Cardiac fibroblast (primary cell): ENCODE results near the gene ELAVL3.

Experiments used
- DNase-seq, 2 donors: peaks; one replicate each; pipeline versions ENCODE4 v3.0.0 to v3.0.0-alpha.2; 2010; ENCODE audit warnings: low read depth in 2 of 2
- H3K4me3 ChIP-seq, 2 donors: replicated peaks in 1 of 2; 1 replicate in 1 of 2; 2 replicates in 1 of 2; pipeline ENCODE4 v1.5.1; 2011; ENCODE audit warnings: low read depth in 2 of 2, low read length in 2 of 2, mild to moderate bottlenecking in 2 of 2, moderate library complexity in 1 of 2
- TF ChIP-seq, protein P1 (sequence below): IDR thresholded peaks from one replicate; pipeline ENCODE4 v1.5.1; 2011; ENCODE audit warnings: low read depth, mild to moderate bottlenecking, low read length, inconsistent platforms

Gene ELAVL3

DNA sequence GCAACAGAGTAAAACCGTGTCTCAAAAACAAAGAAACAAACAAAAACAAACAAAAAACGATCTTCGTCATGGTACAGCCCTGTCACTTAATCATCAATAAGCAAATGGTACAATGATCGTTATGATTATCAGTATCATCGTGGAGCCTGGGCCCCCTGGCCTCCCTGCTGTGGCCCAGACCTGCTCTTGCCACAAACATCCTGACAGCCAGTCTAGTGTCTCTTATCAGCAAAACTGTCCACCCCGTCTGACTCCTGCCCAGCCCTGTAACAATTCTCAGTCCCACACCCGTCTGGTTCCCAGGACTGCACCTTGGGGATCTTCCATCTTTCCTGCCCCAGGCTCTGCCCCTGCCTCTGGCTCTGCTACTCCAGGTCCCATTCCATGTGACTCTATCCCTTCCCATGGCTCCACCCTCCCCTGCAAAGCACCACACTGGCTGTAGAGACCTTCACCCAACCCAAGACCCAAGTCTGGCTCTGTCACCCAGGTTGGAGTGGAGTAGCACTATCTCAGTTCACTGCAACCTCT, 19.1 kb upstream of the ELAVL3 start:
- DNase-seq = no peak
- no peak overlapping the region for H3K4me3 ChIP-seq
- TF ChIP-seq, protein P1, sequence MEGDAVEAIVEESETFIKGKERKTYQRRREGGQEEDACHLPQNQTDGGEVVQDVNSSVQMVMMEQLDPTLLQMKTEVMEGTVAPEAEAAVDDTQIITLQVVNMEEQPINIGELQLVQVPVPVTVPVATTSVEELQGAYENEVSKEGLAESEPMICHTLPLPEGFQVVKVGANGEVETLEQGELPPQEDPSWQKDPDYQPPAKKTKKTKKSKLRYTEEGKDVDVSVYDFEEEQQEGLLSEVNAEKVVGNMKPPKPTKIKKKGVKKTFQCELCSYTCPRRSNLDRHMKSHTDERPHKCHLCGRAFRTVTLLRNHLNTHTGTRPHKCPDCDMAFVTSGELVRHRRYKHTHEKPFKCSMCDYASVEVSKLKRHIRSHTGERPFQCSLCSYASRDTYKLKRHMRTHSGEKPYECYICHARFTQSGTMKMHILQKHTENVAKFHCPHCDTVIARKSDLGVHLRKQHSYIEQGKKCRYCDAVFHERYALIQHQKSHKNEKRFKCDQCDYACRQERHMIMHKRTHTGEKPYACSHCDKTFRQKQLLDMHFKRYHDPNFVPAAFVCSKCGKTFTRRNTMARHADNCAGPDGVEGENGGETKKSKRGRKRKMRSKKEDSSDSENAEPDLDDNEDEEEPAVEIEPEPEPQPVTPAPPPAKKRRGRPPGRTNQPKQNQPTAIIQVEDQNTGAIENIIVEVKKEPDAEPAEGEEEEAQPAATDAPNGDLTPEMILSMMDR = no peak

DNA sequence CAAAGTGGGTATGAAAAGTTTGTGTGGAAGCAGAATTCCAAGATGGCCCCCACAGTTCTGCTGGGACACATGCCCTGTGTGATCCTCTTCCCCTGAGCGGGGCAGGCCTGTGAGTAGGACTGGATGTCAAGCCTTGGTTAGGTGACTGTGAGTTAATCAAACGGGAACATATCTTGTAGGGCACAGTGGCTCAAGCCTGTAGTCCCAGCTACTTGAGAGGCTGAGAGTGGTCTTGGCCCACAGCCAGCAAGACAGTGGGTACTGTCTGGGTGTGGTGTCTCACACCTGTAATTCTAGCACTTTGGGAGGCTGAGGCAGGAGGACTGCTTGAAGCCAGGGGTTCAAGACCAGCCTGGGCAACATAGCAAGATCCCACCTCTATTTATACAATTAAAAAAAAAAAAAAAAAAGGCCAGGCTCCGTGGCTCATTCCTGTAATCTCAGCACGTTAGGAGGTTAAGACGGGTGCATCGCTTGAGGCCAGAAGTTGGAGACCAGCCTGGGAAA, 18.4 kb upstream of the ELAVL3 start:
- TF ChIP-seq, protein P1 = no peak
- DNase-seq = no peak
- no peak overlapping the region for H3K4me3 ChIP-seq

DNA sequence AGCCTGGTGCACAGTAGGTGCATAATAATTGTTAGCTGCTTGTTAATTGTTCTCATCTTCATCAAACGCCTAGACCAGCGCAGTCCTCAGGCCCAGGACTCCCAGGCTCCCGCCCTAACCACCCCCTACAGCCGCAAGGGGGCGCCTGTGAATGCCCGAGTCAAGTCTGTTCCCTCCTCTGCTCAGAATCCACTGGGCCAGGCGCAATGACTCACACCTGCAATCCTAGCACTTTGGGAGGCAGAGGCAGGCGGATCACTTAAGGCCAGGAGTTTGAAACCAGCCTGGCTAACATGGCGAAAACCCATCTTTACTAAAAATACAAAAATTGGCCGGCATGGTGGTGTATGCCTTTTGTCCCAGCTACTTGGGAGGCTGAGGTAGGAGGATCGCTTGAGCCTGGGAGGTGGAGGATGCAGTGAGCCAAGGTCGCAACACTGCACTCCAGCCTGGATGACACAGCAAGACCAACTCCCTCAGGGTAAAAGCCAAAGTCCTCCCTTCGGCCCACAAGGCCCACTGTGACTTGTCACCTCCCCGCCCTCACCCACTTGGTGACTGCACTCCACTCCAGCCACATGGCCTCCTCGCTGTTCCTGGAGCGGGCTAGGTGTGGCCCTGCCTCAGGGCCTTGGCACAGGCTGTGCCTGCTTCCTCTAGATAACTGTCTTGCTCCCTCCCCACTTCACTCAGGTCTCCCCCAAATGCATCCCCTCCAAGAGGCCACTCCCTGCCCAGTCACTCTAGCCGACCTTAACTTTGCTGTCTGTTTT, 15.7 kb upstream of the ELAVL3 start:
- no peak overlapping the region for H3K4me3 ChIP-seq
- peak; percentile 85 to 93 for DNase-seq
- TF ChIP-seq, protein P1 = peak; percentile 88

DNA sequence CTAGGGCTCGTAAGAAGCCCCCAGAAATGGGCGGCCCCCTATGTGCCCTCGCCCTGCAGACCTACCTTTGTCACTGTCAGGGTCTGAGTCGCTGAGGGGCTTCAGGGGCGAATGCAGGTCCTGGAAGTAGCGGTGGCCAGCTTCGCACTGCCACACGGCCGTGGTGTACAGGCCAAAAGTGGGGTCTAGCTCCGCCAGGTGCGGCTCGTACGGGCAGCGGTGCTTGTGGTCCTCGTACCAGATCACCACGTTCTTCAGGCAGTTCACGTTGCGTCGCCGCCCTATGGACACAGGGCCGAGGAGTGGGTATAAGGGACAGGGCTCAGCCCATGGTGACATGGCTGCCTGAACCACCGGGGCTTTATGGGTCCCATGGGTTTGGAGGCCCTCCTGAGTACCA, 15.0 kb upstream of the ELAVL3 start:
- no peak overlapping the region for H3K4me3 ChIP-seq
- TF ChIP-seq, protein P1 = no peak
- DNase-seq = no peak

DNA sequence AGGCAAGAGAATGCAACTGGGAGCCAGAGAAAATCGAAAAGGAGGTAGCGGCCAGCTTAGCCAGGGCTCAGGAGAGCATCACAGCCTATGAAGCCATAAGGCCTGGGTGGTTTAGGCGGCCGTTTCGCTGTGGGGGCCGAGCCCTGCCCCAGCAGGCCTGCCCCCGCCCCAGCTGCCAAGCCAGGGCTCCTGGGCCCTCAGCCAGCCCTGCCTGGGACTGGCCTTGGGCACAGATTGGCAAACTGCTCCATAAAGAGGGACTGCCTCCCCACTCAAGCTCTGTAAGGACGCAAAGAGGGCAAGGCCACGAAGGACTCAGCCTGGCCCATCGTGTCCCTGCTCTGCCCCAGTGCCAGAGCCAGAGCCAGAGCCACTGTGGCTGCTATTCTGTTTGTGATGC, 14.6 kb upstream of the ELAVL3 start:
- no peak for DNase-seq
- TF ChIP-seq, protein P1 = no peak
- no peak overlapping the region for H3K4me3 ChIP-seq

DNA sequence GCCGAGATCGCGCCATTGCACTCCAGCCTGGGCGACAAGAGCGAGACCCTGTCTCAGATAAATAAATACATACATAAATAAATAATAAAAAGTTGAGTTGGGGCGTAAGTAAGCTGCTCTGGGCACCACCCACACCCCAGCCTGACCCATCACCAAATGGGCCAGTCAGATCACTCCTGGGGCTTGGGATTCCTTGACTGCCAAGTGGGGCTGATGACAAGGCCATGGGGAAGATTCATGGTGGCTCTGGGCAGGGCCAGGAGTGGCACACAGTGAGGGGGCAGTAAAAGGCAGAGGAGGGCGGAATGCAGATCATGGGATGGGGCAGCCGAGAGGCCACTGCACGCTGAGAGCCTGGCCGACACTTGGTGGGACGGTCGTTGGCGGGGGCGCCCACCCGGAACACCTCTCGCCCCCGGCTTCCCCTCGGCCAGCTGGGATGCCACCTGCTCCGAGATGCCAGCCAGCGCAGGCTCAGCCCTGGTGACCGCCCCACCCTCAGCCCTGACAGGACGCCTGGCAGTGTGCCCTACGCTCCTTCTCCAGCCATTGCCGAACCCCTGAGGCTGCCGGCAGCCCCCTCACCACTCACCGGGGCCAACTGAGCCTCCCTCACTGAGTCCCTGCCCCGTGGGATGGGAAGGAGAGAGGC, 13.9 kb upstream of the ELAVL3 start:
- no peak for DNase-seq
- no peak overlapping the region for H3K4me3 ChIP-seq
- TF ChIP-seq, protein P1 = no peak
